CD4-positive, alpha-beta T cell treated with Interleukin-1 beta for 1 hour (primary cell): ENCODE measurements around the gene FOXS1.
"Not testable (repeated sequence)": the region's sequence is repeated elsewhere in the genome, so short reads cannot be mapped to it uniquely, and the experiment has no call there.

Experiments
- DNase-seq, 2 donors: peaks; one replicate each; pipeline ENCODE4 v3.0.0-alpha.2; 2020 to 2022

Gene FOXS1

DNA sequence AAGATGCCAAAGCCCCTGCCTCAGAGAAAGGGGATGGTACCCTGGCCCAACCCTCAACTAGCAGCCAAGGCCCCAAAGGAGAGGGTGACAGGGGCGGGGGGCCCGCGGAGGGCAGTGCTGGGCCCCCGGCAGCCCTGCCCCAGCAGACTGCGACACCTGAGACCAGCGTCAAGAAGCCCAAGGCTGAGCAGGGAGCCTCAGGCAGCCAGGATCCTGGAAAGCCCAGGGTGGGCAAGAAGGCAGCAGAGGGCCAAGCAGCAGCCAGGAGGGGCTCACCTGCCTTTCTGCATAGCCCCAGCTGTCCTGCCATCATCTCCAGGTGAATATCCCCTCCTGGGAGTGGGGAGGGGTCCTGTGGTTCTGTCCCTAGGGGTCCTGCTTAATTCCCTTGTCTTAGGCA is 25.2 kb downstream of the FOXS1 start:
- DNase-seq = no peak

DNA sequence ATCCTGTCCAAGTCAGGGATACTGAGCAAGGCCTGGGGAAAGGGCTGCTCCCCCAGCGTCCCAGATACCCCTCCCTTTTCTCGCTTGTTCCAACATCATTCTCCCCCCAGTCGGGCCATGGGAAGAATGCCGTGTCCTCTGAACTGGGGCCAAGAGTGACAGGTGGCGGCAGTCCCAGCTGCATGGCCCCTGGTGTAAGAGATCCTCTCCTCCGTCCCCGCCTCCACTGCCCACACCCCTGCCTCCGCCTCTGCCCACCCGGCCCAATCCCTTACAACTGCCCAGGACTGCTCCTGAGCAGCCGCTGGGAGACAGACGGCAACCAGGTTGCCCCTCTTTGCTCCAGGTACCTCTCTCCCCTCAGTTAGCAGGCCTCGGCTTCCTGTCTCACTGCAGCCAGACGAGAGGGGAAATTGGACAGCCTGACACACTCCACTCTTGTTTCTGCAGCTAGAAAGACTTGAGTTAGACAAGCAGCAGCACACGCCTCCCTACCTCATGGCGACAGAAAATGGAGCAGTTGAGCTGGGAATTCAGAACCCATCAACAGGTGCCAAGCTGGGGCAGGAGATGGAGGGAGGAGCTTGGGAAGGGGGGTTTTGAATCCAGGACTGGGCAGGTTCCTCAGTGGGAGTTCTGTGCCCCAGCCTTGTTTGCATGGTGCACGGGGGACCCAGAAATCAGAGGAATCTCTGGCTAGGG is 26.2 kb downstream of the FOXS1 start, which contains the start of gene MYLK2:
TSS of gene MYLK2 (plus strand) at position 274 of the 702 bp plus-strand sequence. CDS start at position 499, 225 bp downstream.
- no peak for DNase-seq

DNA sequence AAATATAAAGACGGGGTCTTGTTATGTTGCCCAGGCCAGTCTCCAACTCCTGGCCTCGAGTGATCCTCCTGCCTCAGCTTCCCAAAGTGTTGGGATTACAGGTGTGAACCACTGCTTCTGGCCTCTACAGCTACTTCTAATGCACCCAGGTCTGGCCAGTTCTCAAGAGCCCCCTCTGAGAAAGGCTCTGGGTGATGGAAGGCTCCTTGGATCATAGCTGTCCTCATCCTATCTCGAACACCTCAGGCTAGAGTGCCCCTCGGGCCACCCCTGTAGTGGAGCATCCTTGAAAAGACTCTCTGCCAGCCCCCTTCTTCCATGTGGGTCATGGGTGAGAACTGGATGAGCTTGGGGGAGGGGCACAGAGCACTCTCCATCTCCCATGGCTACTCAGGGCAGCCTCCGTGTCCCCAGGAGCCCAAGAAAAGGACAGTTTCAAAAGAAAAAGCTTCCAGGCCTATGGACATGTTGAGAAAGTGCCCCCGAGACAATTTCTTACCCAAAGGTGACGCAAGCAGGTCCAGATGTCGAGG is 27.0 kb downstream of the FOXS1 start:
- no peak for DNase-seq

DNA sequence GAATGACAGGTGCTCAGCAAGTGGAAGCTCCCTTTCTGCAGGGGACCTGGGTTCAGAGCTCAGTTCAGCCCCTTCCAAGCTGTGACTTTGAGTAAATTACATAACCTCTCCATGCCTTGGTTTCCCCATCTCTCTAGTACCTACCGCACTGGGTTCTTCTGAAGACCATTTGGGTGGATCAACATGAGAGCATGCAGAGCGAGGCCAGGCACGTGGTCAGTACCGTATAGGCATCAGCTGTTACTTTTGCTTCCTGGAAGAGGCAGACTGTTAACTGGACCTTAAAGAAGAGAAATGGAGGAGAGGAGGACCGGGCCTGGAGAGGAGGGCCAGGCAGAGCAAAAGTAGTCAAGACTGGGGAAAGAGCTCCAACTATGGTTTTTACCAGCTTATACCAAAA is 27.9 kb downstream of the FOXS1 start:
- DNase-seq = no peak

DNA sequence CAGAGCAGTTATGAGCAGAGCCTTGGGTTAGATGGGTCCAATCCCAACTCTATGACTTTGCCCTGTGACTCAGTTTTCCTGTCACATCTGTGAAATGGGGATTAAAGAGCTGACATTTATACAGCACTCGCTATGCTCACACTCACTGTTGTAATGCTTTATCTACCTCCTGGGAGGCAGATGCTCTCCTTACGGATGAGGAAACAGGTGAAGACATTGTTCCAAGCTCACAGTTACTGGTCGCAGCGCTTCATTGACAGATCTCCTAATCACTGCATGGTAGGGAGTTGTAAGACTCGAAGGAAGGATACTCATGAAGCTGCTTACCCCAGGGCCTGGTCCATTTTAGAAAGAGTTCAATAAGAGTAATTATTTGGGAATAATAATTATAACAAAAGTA is 29.2 kb downstream of the FOXS1 start:
- DNase-seq = no peak

DNA sequence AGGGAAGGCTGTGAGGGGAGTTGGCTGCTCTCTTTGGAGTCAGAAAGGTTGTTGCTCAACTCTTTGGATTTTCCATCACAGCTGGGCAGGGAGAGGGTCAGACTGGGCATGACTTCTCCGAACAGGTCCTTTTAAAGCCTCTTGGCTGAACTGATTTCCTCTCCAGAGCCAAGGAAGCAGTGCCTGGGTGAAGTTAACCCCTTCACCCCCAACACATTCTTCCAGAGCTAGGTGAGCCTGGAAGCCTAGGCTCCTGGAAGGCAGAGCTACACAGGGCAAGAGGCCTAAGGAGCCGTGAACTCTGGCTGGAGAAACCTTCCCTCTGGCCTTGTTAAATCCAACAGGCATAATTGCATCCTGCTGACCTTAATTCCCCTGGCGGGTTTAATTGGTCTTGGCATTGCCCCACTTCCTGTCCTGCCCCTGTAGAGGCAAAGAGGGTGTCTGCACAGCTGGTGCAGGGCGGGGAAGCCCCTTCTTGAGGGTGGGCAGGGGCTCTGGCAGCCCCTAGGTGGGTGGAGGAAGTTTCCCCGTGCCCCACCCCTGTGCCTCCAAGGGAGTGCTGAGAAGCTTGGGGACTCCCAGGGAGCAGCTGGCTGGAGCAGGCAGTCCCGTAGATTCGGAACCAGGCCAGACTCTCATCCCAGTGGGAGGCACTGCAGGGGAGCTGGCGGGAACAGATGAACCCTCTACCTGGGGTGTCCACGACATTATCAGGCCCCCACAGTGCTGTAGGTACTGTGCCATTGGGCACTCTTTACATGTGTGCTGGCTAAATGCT is 29.8 kb downstream of the FOXS1 start:
- no peak for DNase-seq

DNA sequence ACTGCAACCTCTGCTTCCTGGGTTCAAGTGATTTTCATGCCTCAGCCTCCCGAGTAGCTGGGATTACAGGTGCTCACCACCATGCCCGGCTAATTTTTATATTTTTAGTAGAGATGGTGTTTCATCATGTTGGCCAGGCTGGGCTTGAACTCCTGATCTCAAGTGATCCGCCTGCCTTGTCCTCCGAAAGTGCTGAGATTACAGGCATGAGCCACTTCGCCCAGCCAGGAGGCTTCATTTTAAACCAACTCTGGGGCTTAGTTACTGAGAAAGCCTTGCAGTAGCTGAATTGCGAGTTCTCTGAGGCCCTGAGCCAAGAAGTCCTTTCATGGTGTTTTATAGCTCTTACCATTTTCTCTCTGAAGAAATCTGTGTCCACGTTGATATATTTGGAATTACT is 31.3 kb downstream of the FOXS1 start:
- not testable (repeated sequence) for DNase-seq

DNA sequence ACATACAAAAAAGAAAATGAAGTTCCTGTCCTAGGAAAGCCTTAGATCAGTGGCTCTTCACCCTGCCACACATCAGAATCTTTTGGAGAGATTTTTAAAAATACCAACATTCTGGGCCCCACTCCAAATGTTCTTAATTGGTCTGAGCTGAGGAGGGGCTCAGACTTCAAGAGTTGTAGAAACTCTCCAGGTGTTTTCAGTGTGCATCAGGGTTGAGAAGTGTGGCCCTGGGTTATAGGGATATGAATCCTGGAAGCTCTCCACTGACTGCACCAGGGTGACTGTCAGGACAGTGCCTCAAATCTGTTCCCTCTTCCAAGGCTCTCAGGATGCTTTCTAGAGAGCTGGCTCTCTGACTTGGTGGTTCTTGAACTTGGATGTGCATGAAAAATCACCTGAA is 31.8 kb downstream of the FOXS1 start:
- no peak for DNase-seq

DNA sequence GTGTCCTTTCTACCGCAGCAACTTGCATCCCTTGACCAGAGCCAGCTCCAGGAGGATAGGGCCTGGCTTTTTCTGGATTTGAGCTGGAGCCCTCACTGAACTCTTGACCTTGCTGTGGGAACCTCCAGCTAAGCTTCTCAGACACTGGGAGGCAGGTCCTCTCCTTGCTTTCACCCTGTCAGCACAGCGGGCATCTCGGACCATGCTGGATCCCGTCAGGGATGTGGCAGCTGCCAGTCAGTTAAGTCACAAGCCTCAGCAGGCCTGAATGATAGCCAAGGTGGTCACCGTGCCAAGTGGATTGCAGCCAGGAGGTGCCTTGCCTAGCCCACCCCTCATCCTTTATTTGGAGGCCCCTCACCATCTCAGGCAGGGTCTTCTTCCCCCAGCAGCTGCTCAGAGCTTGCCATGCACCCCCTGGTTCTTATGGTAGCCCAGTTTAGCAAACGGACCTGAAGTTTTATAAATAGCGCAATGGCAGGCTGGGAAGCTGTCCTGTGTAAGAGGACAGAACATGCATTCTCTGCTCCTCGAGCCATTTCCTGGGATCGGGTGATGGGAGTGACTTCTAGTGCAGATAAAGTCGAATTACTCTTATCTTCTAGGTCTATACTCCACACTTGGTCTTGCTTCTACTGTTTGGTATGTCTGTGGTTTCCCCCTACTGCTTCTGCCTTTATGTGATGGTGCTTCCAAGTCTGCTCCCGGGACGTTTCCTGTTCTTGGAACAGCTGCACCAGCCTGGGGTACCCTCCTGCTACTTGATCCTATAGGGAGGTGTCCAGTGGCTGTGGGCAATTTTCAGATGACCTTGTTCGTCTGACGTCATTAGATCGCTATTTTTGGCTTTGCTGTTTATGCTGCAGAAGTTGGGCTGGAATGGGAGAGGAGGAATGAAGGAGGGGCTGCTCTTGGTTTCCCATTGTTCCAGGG is 33.3 kb downstream of the FOXS1 start:
- DNase-seq = no peak

DNA sequence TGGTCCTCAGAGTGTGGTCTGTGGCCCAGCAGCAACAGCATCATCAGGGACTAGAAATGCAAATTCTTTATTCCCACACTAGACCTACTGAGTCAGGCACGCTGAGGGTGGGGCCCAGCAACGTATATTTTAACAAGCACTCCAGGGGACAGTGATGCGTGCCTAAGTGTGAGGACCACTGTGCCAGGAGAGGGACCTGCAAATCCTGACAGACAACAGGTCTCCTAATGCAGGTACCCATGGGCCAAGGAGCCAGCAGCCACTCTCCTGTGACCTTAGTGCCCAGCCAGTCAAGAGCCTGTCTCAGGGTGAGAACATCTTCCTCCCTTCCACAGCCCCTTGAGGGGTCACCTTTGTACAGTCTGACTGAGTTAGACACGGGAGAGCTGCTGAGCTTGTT is 34.2 kb downstream of the FOXS1 start:
- no peak for DNase-seq

DNA sequence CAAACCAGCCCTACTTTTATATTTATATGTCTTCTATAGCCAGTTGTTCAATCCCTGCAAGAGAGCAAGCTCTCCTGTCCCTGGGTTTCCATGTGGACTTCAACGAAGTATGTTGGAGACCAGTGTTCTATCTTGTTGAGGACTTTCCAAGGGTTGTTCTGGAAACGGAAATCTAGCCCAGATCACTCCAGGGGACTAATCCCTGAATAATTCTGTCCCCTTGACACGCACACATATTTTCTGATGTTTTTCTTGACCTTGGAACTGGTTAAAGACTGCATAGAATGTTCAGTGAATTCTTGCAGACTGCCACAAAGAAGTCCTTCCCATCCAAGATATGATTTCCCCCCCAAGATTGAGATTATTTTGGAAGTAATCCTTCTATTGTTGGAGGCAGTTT is 35.7 kb downstream of the FOXS1 start:
- DNase-seq = no peak

DNA sequence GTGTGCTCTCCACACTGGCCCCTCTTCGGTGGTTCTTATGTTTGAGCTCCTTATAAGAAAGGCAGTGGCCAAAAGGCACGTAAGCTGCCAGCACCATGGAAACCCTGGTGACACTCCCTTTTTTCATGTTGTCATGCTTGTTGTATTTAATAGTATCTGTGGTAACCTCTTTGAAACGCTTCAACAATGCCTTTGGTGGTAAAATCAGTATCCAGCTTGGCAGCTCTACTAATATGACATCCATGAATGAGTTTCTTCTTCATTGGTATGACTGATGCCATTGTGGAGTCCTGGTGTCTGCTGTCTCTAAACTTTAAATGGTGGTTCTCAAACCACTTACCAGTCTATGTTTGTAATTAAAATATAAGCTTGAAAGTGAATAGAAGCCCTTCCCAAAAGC is 36.9 kb downstream of the FOXS1 start:
- DNase-seq = no peak

DNA sequence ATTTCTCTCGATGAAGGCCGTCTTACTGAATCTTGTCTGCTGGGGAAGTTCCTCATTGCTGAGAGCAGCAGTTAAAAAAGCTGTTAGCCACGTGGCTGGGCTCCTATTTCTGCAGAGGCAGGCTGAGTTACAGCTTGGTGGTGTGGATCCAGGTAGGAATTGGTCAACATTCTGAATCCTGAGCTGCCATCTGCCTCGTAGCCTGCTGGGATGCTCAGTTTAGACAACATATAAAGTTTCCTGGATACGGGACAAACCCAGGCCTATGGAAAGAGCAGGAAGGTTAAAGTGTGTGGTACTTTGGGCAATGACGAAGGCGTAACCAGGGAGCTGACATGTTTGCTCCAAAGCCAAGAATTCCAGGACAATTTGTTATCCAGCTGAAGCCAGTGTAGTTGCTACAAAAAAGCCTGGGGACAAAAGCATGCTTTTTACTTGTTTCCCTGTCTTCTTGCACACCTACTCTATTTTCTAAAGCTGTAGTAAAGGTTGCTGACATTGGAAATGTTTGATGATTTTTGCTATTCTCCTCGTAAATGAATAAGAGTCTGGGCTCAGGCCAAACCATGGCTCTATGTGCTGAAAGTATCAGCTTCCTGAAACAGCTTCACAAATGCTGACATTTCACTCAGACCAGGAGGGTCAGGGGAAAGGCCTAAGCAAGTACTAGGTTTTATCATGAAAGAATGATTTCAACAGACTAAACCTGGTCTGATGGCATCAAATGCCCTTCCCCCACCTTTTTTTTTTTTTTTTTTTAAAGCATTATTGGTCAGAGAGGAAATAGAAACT is 38.6 kb downstream of the FOXS1 start:
- no peak for DNase-seq

DNA sequence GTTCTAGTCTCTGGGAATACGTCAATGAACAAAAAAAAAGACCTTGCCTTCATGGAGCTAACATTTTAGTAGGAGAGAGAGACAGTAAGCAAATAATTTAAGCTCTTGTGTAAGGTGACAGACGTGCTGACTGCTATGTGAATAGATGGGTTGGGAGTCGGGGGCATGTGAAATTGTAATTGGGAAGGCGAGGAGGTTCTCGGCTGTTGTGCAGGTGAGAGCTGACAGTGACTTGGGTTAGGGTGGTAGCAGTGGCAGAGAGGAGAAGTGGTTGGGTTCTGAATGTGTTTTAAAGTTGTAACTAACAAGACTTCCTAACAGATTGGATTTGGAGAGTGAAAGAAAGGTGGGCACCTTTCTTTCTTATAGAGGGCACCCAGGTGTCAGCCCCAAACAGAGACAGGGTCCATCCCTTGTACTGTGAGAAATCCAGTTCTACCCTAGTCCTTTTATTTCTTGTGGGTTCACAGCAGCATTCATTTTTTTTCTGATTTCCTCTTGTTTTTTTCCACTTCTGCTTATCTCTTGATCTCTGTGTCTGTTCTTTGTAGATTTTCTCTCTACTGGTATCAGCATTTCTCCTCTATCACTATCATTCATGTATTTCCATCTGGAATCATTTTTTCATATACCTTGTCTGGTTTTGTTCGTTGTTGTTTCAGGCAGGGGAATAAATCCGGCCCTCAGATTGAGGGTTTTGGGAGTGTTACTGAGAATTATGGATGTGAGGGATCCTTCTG is 41.7 kb downstream of the FOXS1 start:
- no peak for DNase-seq

DNA sequence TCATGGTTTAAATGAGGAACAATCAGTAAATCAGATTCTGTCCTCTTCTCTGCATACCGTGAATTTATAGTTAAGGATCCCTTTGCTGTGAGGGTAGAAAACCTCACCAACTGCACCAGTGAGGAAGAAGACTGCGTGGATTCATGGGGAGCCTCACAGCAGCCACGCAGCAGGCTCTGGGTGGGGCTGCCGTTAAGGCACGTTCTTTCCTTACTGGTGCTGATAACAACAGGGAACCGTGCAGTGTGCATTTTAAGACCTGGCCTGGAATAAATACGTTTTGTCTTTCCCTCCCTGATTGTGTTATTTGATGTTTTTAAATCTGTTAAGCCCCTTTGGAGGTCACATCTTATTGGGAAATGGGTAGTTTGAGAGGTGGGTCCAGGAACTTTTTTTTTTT is 43.9 kb downstream of the FOXS1 start:
- DNase-seq = no peak

DNA sequence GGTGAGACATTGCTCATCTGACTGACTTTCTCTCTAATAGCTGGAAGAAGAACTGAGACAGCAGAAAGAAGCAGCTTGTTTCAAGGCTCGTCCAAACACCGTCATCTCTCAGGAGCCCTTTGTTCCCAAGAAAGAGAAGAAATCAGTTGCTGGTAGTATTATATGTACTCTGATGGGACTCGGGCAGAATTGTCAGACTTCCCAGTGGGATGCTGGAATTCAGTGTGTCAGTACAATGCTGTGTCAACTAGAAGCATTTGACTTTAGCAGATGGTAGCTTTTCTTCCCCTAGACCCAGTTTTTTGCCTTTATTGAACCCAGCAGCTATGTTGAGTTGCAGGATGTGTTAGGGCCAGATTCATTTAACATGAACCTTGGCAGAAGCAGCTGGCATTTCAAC is 48.0 kb downstream of the FOXS1 start:
- DNase-seq = no peak
